Hepatocyte (in vitro differentiated cells): ENCODE results near the gene SLC16A6. TPM values are rescaled to one million over a fixed set of nuclear protein-coding genes. Genes with fewer than 3 reads are reported as not detected.

Experiments
- DNase-seq: peaks from one replicate; pipeline ENCODE4 v3.0.0-alpha.2; 2016; ENCODE audit warnings: low spot score
- H2AFZ ChIP-seq: fragments of 200-600 bp; sonication (generic); 2 replicates; pipeline ENCODE4 v1.6.0; 2016; ENCODE audit warnings: antibody characterized with exemption, mild to moderate bottlenecking
- H3K27ac ChIP-seq: fragments of 200-600 bp; sonication (generic); 2 replicates; pipeline ENCODE4 v1.5.1; 2016; ENCODE audit warnings: mild to moderate bottlenecking
- H3K27me3 ChIP-seq: fragments of 200-600 bp; sonication (generic); 2 replicates; pipeline ENCODE4 v1.6.1; 2016
- H3K36me3 ChIP-seq: fragments of 200-600 bp; sonication (generic); replicated peaks from 2 replicates; pipeline ENCODE4 v1.5.1; 2016; ENCODE audit warnings: low read depth; ENCODE audit not compliant: insufficient read depth
- H3K4me1 ChIP-seq: fragments of 200-600 bp; sonication (generic); 2 replicates; pipeline ENCODE4 v1.5.1; 2016; ENCODE audit warnings: mild to moderate bottlenecking, moderate library complexity; ENCODE audit not compliant: insufficient read depth
- H3K4me2 ChIP-seq: fragments of 200-600 bp; sonication (generic); 2 replicates; pipeline ENCODE4 v1.6.0; 2016
- H3K4me3 ChIP-seq: fragments of 200-600 bp; sonication (generic); 2 replicates; pipeline ENCODE4 v1.5.1; 2016; ENCODE audit warnings: mild to moderate bottlenecking
- H3K79me2 ChIP-seq: fragments of 200-600 bp; sonication (generic); 2 replicates; pipeline ENCODE4 v1.6.0; 2017; ENCODE audit warnings: mild to moderate bottlenecking
- H3K9me2 ChIP-seq: fragments of 200-600 bp; sonication (generic); replicated peaks from 2 replicates; pipeline ENCODE4 v1.6.0; 2017; ENCODE audit warnings: mild to moderate bottlenecking; ENCODE audit not compliant: insufficient read depth
- H3K9me3 ChIP-seq: fragments of 200-600 bp; sonication (generic); 2 replicates; pipeline ENCODE4 v1.5.1; 2016; ENCODE audit warnings: low read depth, mild to moderate bottlenecking
- H4K20me1 ChIP-seq: fragments of 200-600 bp; sonication (generic); 2 replicates; pipeline ENCODE4 v1.6.0; 2016; ENCODE audit warnings: mild to moderate bottlenecking; ENCODE audit not compliant: insufficient read depth, poor library complexity, severe bottlenecking
- EZH2 ChIP-seq: fragments of 200-600 bp; sonication (generic); IDR thresholded peaks from 2 replicates; pipeline ENCODE4 v1.6.1; 2016; ENCODE audit warnings: antibody characterized with exemption, mild to moderate bottlenecking, borderline replicate concordance
- EZH2phosphoT487 ChIP-seq: fragments of 200-600 bp; sonication (generic); IDR thresholded peaks from one replicate; pipeline ENCODE4 v1.6.1; 2018; ENCODE audit warnings: antibody characterized with exemption, mild to moderate bottlenecking, low read depth, moderate library complexity; ENCODE audit not compliant: unreplicated experiment, severe bottlenecking
- WGBS: methylation state at CpG from one replicate; pipeline ENCODE4 v1.1.6; 2016; ENCODE audit warnings: low lambda C conversion rate; ENCODE audit errors: missing lambda C conversion rate; 5-methylcytosine and 5-hydroxymethylcytosine counted together
- polyA plus RNA-seq: library from polyadenylated mRNA; unstranded; fragments of >200 nt; fragmentation: Nextera tagmentation; extraction: Ambion mirVana; gene quantifications from 2 replicates; pipeline ENCODE4 v1.2.1, GENCODE V29; 2016
- total RNA-seq: library from RNA; depleted of rRNA; stranded (reverse); fragments of >200 nt; gene quantifications from 2 replicates; pipeline ENCODE4 v1.2.3, GENCODE V29; 2014
- TF ChIP-seq, protein P1 (sequence below): fragments of 200-600 bp; sonication (generic); IDR thresholded peaks from 2 replicates; pipeline ENCODE4 v1.5.1; 2016; ENCODE audit warnings: antibody characterized with exemption, mild to moderate bottlenecking; ENCODE audit not compliant: poor library complexity

The SLC16A6 gene
- total and polyA plus RNA-seq, 2 experiments from 2014 or later: 0.06 TPM; not detected in 1

DNA sequence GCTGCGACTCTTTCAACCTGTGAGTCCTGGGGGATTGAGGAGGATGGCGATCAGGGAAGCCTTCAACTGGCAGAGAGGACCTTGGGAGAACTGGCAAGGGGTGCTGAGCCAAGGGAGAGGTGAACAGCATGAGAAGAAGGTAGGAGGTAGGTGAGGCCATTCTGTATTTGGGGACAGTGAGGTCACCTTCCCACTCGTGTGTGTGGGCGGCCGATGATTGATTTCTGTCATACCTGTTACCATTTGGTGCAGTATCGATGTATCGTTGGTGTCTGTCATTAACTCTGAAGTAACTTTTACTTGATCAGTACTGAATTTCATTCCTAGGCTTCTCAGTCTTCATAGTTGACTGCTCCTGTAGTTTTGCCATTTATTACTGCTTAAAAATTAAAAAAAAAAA is 4.2 kb upstream of the SLC16A6 start:
- Histone ChIP-seq H2AFZ (no peak overlapping the region), H3K4me2 (no peak overlapping the region), H3K4me3 (no peak overlapping the region), H4K20me1 (no peaks in the 10 kb centered on the region), H3K27ac (no peak overlapping the region), H3K9me3 (no peaks in the 10 kb centered on the region), H3K4me1 (peaks cover 11% of the 10 kb centered on the region), H3K9me2 (no peaks in the 10 kb centered on the region), H3K27me3 (peaks cover 55% of the 10 kb centered on the region), H3K36me3 (no peaks in the 10 kb centered on the region), H3K79me2 (no peaks in the 10 kb centered on the region)
- TF ChIP-seq EZH2phosphoT487 (no peak), EZH2 (no peak)
- TF ChIP-seq, protein P1, sequence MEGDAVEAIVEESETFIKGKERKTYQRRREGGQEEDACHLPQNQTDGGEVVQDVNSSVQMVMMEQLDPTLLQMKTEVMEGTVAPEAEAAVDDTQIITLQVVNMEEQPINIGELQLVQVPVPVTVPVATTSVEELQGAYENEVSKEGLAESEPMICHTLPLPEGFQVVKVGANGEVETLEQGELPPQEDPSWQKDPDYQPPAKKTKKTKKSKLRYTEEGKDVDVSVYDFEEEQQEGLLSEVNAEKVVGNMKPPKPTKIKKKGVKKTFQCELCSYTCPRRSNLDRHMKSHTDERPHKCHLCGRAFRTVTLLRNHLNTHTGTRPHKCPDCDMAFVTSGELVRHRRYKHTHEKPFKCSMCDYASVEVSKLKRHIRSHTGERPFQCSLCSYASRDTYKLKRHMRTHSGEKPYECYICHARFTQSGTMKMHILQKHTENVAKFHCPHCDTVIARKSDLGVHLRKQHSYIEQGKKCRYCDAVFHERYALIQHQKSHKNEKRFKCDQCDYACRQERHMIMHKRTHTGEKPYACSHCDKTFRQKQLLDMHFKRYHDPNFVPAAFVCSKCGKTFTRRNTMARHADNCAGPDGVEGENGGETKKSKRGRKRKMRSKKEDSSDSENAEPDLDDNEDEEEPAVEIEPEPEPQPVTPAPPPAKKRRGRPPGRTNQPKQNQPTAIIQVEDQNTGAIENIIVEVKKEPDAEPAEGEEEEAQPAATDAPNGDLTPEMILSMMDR: no peak
- DNase-seq: no peak
- WGBS: 75% methylated on average over 7 of the region's 7 CpGs

DNA sequence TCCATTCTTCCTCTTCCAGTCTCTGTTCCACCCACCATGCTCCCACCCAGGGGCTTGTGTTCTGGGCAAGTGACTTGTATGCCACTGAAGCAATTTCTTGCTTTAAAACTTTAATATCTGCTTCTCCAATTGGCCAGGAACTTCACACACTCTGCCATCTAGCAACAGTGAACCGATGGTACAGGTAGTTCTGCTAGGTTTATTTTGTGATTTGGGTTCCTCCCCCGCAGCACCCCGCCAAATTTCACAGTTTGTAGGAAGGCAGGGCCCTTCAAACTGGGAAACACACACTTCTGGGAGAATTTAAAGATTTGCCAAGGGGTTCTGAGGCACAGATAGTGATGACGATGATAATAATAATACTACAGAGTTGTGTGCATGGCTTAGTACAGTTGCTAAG is 3.7 kb upstream of the SLC16A6 start:
- Histone ChIP-seq H4K20me1 (no peaks in the 10 kb centered on the region), H3K9me3 (no peaks in the 10 kb centered on the region), H3K4me1 (peaks cover 11% of the 10 kb centered on the region), H3K4me2 (no peak overlapping the region), H3K9me2 (no peaks in the 10 kb centered on the region), H3K27ac (no peak overlapping the region), H2AFZ (no peak overlapping the region), H3K36me3 (no peaks in the 10 kb centered on the region), H3K4me3 (no peak overlapping the region), H3K27me3 (peaks cover 60% of the 10 kb centered on the region), H3K79me2 (no peaks in the 10 kb centered on the region)
- TF ChIP-seq EZH2phosphoT487 (no peak), EZH2 (no peak)
- no peak for DNase-seq
- 86% methylated on average over 4 of the region's 4 CpGs for WGBS

DNA sequence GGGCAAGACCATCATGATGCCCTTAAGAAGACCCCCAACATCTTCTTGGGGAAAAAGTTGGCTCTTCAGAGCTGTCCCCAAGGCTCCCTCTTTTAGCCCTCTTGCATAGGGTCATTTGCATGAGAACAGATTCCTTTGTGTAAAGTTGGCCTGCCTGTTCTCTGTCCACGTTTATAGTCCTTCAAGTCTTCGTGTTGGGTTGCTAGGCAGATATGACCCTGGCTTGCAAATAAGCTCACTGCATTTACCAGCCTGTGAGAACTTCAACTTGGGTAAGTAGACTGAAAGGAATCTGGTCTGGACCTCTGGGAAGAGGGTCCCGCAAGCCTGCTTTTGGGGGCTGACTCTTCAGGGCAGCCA is 3.2 kb upstream of the SLC16A6 start:
- no peak for TF ChIP-seq EZH2
- TF ChIP-seq, protein P1: no peak
- TF ChIP-seq EZH2phosphoT487: no peak
- WGBS: 45% methylated on average over 3 of the region's 3 CpGs
- H3K4me3 ChIP-seq: no peak overlapping the region
- H4K20me1 ChIP-seq: no peaks in the 10 kb centered on the region
- peaks cover 11% of the 10 kb centered on the region for H3K4me1 ChIP-seq
- H3K4me2 ChIP-seq: no peak overlapping the region
- H2AFZ ChIP-seq: no peak overlapping the region
- no peak overlapping the region for H3K27ac ChIP-seq
- H3K27me3 ChIP-seq: peaks cover 64% of the 10 kb centered on the region
- no peaks in the 10 kb centered on the region for H3K79me2 ChIP-seq
- no peak for DNase-seq
- H3K36me3 ChIP-seq: no peaks in the 10 kb centered on the region
- no peaks in the 10 kb centered on the region for H3K9me2 ChIP-seq
- no peaks in the 10 kb centered on the region for H3K9me3 ChIP-seq

DNA sequence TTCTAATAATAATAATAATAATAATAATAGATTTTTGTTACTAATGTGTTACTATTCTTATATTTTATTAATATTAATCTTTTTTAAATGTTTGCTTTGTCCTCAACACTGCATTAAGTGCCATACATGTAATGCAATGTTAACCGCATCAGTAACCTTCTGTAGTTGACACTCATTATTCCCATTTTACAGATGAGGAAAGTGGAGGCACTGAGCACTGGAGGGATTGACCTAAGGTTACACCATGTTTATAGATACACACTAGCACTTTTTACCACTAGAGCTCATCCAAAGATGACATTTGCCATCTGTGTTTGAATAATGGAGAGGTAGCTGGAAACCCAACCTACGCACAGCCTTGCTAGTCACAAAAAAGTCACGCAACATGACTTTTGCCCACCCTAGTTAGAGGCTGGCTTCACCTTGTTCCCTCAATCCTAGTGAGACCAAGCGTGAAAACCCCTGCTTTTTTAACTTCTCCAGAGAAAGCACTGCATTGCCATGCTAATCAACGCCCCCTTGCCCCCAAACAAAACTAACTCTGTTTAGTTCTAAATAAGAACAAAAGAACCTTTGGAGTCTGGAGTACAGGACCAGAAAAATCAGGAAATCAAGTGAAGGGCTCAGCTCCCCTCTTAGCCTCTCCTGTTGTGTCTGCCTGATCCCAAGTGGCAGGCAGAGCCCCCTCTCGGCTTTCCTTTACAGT is 2.7 kb upstream of the SLC16A6 start:
- WGBS: 91% methylated on average over 6 of the region's 6 CpGs

More for the DNA sequence above, 2.7 kb upstream of the SLC16A6 start:
- Histone ChIP-seq H3K27me3 (peaks cover 70% of the 10 kb centered on the region), H2AFZ (no peak overlapping the region), H4K20me1 (no peaks in the 10 kb centered on the region), H3K9me3 (no peaks in the 10 kb centered on the region), H3K36me3 (no peaks in the 10 kb centered on the region), H3K79me2 (no peaks in the 10 kb centered on the region), H3K27ac (no peak overlapping the region), H3K4me1 (peaks cover 11% of the 10 kb centered on the region), H3K4me3 (no peak overlapping the region), H3K4me2 (no peak overlapping the region), H3K9me2 (no peaks in the 10 kb centered on the region)
- TF ChIP-seq, protein P1: no peak
- TF ChIP-seq EZH2phosphoT487 (no peak), EZH2 (no peak)
- DNase-seq: no peak
